GM23338 (cell line): ENCODE measurements around the gene RINT1. TPM values are rescaled to one million over a fixed set of nuclear protein-coding genes. Genes with fewer than 3 reads are reported as not detected.

ENCODE experiments used
- ATAC-seq: fragments of 200-7000 bp; cut with Tn5 transposase; 3 replicates; pipeline ENCODE4 v1.9.1; 2020
- DNase-seq: peaks from one replicate; pipeline ENCODE4 v3.0.0-alpha.2; 2015; ENCODE audit warnings: low spot score
- H2AFZ ChIP-seq: fragments of 200-600 bp; sonication (generic); 2 replicates; pipeline ENCODE4 v1.8.0; 2016; ENCODE audit warnings: antibody characterized with exemption, mild to moderate bottlenecking, moderate library complexity
- H3F3A ChIP-seq: fragments of 200-600 bp; sonication (generic); replicated peaks from 2 replicates; pipeline ENCODE4 v1.8.0; 2017; ENCODE audit warnings: antibody characterized with exemption, mixed run types, low read depth
- H3K27ac ChIP-seq: fragments of 200-600 bp; sonication (generic); 2 replicates; pipeline ENCODE4 v1.6.1; 2016; ENCODE audit warnings: low read depth
- H3K27me3 ChIP-seq: fragments of 200-600 bp; sonication (generic); 2 replicates; pipeline ENCODE4 v1.8.0; 2016; ENCODE audit warnings: mild to moderate bottlenecking, mixed run types, moderate library complexity; ENCODE audit not compliant: insufficient read depth
- H3K36me3 ChIP-seq: fragments of 200-600 bp; sonication (generic); 2 replicates; pipeline ENCODE4 v1.8.0; 2016; ENCODE audit warnings: mild to moderate bottlenecking; ENCODE audit not compliant: insufficient read depth
- H3K4me1 ChIP-seq: fragments of 200-600 bp; sonication (generic); 2 replicates; pipeline ENCODE4 v1.8.0; 2016; ENCODE audit warnings: mild to moderate bottlenecking, moderate library complexity; ENCODE audit not compliant: insufficient read depth
- H3K4me2 ChIP-seq: fragments of 200-600 bp; sonication (generic); 2 replicates; pipeline ENCODE4 v1.7.1; 2017; ENCODE audit warnings: mixed run types
- H3K4me3 ChIP-seq: fragments of 200-600 bp; sonication (generic); 2 replicates; pipeline ENCODE4 v1.6.1; 2016; ENCODE audit warnings: mixed run types
- H3K79me2 ChIP-seq: fragments of 200-600 bp; sonication (generic); replicated peaks from 2 replicates; pipeline ENCODE4 v1.8.0; 2017; ENCODE audit warnings: mild to moderate bottlenecking; ENCODE audit not compliant: insufficient read depth
- H3K9me2 ChIP-seq: fragments of 200-600 bp; sonication (generic); 2 replicates; pipeline ENCODE4 v1.8.0; 2017; ENCODE audit not compliant: insufficient read depth
- H4K20me1 ChIP-seq: fragments of 200-600 bp; sonication (generic); replicated peaks from 2 replicates; pipeline ENCODE4 v1.8.0; 2017; ENCODE audit warnings: mild to moderate bottlenecking; ENCODE audit not compliant: insufficient read depth
- H3K27ac Mint-ChIP-seq: 2 replicates; pipeline ENCODE4 v1.8.0; 2020; ENCODE audit warnings: inconsistent platforms, mild to moderate bottlenecking, moderate library complexity, mixed read lengths
- H3K27me3 Mint-ChIP-seq: 3 replicates; pipeline ENCODE4 v1.8.0; 2022; ENCODE audit warnings: low read depth, mild to moderate bottlenecking, moderate library complexity, mixed read lengths, inconsistent platforms; ENCODE audit not compliant: insufficient read depth, poor library complexity
- H3K36me3 Mint-ChIP-seq: 3 replicates; pipeline ENCODE4 v1.8.0; 2021; ENCODE audit warnings: low read depth, mild to moderate bottlenecking, inconsistent platforms, moderate library complexity, mixed read lengths
- H3K4me1 Mint-ChIP-seq: 3 replicates; pipeline ENCODE4 v1.8.0; 2020; ENCODE audit warnings: mild to moderate bottlenecking, inconsistent platforms, mixed read lengths
- H3K4me3 Mint-ChIP-seq: 3 replicates; pipeline ENCODE4 v1.8.0; 2021; ENCODE audit warnings: moderate library complexity, mild to moderate bottlenecking, inconsistent platforms, mixed read lengths
- H3K9me3 Mint-ChIP-seq: 3 replicates; pipeline ENCODE4 v1.8.0; 2020; ENCODE audit warnings: moderate library complexity, mild to moderate bottlenecking, inconsistent platforms, mixed read lengths
- CREB1 ChIP-seq: fragments of 250-450 bp; sonication (Bioruptor Pico); IDR thresholded peaks from 2 replicates; pipeline ENCODE4 v1.5.0; 2020; ENCODE audit warnings: low read depth, mild to moderate bottlenecking, moderate library complexity
- EZH2phosphoT487 ChIP-seq: fragments of 200-600 bp; sonication (generic); IDR thresholded peaks from one replicate; pipeline ENCODE4 v1.8.1; 2018; ENCODE audit warnings: antibody characterized with exemption; ENCODE audit not compliant: unreplicated experiment
- JUNB ChIP-seq: IDR thresholded peaks from one replicate; pipeline ENCODE4 v1.6.1; 2016; ENCODE audit warnings: antibody characterized with exemption; ENCODE audit not compliant: unreplicated experiment
- NANOG ChIP-seq: IDR thresholded peaks from 2 replicates; pipeline ENCODE4 v1.6.1; 2016; ENCODE audit warnings: antibody characterized with exemption, borderline replicate concordance
- STAT1 ChIP-seq: IDR thresholded peaks from one replicate; pipeline ENCODE4 v1.6.1; 2016; ENCODE audit warnings: antibody characterized with exemption; ENCODE audit not compliant: unreplicated experiment
- ZNF114 ChIP-seq: fragments of 250-450 bp; sonication (Bioruptor Pico); IDR thresholded peaks from 2 replicates; pipeline ENCODE4 v1.5.0; 2020; ENCODE audit warnings: mild to moderate bottlenecking, moderate library complexity
- ZNF331 ChIP-seq: fragments of 250-450 bp; sonication (Bioruptor Pico); IDR thresholded peaks from 2 replicates; pipeline ENCODE4 v1.5.0; 2020; ENCODE audit warnings: low read depth, mild to moderate bottlenecking, moderate library complexity
- ZNF462 ChIP-seq: fragments of 250-450 bp; sonication (Bioruptor Pico); IDR thresholded peaks from 2 replicates; pipeline ENCODE4 v1.5.0; 2020; ENCODE audit warnings: mild to moderate bottlenecking, moderate library complexity
- polyA plus RNA-seq: library from polyadenylated mRNA; unstranded; fragments of >200 nt; fragmentation: Nextera tagmentation; extraction: Ambion mirVana; gene quantifications from 2 replicates; pipeline ENCODE4 v1.2.1, GENCODE V29; 2016
- total RNA-seq: library from RNA; depleted of rRNA; stranded (reverse); fragments of >200 nt; shearing (Covaris generic); gene quantifications from 2 replicates; pipeline ENCODE4 v1.2.3, GENCODE V29; 2014

The RINT1 gene
- total and polyA plus RNA-seq, 2 experiments from 2014 or later = 18.5 to 31.2 TPM

GRCh38 chr7:105571891-105572290 lies 39.9 kb downstream of the RINT1 start (continued):
- TF ChIP-seq ZNF462 (no peak), EZH2phosphoT487 (no peak), CREB1 (CRISPR knock-in tag) (no peak), JUNB (no peak)

DNA sequence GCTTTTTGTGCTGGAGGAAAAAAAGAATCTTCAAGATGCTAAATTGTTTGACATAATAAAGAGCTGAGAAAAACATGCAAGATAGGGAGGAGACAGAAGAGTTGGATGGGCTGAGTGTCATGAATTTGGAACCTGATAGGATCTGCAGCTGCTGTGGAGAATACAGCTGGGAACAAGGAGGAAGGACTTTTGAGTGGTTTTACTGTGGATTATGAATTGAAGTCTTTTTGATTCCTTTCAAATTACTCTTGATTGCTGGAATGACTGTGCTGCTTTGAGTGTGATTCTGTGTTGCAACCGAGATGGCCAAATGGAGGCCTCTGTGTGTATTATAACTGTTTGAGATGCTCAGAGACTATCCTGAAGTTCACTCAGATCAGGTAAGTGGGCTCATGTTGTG lies 45.2 kb downstream of the RINT1 start:
- Histone ChIP-seq H3K36me3 (no peaks in the 10 kb centered on the region), H3K4me3 (no peak overlapping the region), H3K79me2 (no peaks in the 10 kb centered on the region), H3K4me1 (no peaks in the 10 kb centered on the region; the same call in 1 of the 2 replicates), H2AFZ (no peak overlapping the region), H4K20me1 (no peaks in the 10 kb centered on the region; the same call in 1 of the 2 replicates), H3K27ac (no peak overlapping the region), H3K27me3 (no peaks in the 10 kb centered on the region), H3K4me2 (no peak overlapping the region), H3F3A (no peaks in the 10 kb centered on the region), H3K9me2 (no peaks in the 10 kb centered on the region)
- H3K9me3 Mint-ChIP-seq = peaks cover 3% of the 10 kb centered on the region; the same call in 2 of the 3 replicates
- no peak overlapping the region for H3K4me3 Mint-ChIP-seq
- H3K36me3 Mint-ChIP-seq = peaks cover 3% of the 10 kb centered on the region; the same call in 2 of the 3 replicates
- ATAC-seq (no peak), DNase-seq (no peak)
- peaks cover 18% of the 10 kb centered on the region for H3K4me1 Mint-ChIP-seq
- peaks cover 11% of the 10 kb centered on the region for H3K27me3 Mint-ChIP-seq
- no peak overlapping the region for H3K27ac Mint-ChIP-seq
- no peak for TF ChIP-seq NANOG
- no peak for TF ChIP-seq CREB1 (CRISPR knock-in tag)
- no peak for TF ChIP-seq ZNF331
- no peak for TF ChIP-seq STAT1
- TF ChIP-seq ZNF462 = no peak
- no peak for TF ChIP-seq JUNB
- no peak for TF ChIP-seq ZNF114 (CRISPR knock-in tag)
- TF ChIP-seq EZH2phosphoT487 = no peak
